GM18519 (cell line): ENCODE results near the gene PDGFC.
"Not testable (repeated sequence)": the region's sequence is repeated elsewhere in the genome, so short reads cannot be mapped to it uniquely, and the experiment has no call there.

Experiments
- ATAC-seq: cut with Tn5 transposase; IDR thresholded peaks from one replicate; pipeline ENCODE4 v1.9.1; 2021; ENCODE audit warnings: mild to moderate bottlenecking, moderate library complexity; ENCODE audit not compliant: unreplicated experiment, low FRiP score

The PDGFC gene

DNA sequence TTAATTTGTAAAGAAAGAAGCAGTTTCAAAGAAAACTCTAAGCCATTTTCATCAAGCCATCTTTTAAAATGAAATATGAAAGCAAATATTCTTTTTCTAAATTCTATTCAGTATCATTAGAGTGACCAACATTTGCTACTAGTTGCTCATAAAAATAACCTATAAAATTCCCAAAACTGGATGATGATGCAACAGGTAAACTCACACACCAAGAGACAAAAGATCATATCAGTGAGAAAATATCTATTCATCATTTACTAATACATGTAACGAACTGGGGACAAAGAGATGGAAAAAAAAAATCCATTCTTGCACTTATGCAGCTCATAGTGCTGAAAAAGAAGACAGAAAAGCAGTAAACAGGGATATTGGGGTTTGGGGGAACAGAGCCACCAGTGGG lies 48.1 kb downstream of the PDGFC start:
- no peak for ATAC-seq

DNA sequence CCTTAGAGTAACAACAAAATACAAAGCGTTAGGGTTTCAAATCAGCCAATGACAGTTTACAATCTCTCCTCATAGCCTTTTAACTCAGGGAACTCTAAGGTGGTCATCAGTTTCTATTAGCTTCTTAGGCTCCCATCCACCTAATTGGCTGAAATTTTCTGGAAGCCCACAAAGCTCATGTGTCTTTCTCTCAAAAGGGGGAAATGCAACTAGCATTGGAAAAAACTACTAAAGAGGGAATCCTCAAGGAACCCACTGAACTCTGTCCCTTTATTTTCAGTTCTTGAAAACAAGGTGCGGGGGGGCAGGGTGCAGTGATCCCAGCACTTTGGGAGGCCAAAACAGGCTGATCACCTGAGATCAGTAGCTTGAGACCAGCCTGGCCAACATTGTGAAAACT lies 56.4 kb downstream of the PDGFC start:
- no peak for ATAC-seq

- ATAC-seq: no peak
Observed at GRCh38 chr4:156913234-156913633, 58.4 kb downstream of the PDGFC start.

GRCh38 chr4:156909010-156909409 lies 62.6 kb downstream of the PDGFC start:
- no peak for ATAC-seq

DNA sequence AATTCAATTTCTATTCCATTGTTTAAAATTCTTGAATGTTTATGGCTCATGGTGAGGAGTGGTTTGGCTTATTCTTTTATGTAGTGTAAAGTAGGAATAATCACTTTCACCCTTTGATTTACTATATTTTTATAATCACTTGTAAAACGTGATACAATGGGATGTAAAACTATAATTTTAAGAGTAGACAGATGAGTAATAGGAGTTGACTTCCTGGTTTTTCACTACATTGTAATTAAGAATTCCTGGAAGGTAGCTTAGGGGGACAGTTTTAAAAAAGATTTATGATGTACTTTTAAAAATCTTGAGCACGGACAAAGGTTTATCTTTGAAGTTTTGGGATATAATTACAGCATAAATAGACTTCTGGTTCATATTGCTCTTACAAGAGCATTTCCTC lies 65.3 kb downstream of the PDGFC start:
- ATAC-seq: no peak

DNA sequence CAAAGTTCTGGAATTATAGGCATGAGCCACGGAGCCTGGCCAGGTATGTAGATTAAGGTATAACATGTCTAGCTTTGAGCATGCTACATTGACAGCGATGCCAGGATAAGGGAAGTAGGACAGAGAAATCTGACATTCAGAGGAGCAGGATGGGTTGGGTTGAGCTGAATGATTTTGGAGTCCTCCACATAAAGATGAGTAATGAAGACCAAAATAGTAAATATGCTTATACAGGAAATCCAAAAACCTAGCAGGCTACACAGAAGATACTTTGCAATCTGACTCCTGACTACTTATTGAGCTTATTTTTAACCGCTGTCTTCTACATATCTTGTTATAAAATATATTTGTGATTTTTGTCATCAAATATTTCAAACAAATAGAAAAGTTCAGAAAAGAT lies 69.7 kb downstream of the PDGFC start:
- no peak for ATAC-seq

- no peak for ATAC-seq
Observed at GRCh38 chr4:156898373-156899117, 73.1 kb downstream of the PDGFC start.

- no peak for ATAC-seq
Observed at GRCh38 chr4:156896527-156896926, 75.1 kb downstream of the PDGFC start.

- ATAC-seq: no peak
Observed at GRCh38 chr4:156894234-156894633, 77.4 kb downstream of the PDGFC start.

- no peak for ATAC-seq
Observed at GRCh38 chr4:156892805-156893204, 78.8 kb downstream of the PDGFC start.

DNA sequence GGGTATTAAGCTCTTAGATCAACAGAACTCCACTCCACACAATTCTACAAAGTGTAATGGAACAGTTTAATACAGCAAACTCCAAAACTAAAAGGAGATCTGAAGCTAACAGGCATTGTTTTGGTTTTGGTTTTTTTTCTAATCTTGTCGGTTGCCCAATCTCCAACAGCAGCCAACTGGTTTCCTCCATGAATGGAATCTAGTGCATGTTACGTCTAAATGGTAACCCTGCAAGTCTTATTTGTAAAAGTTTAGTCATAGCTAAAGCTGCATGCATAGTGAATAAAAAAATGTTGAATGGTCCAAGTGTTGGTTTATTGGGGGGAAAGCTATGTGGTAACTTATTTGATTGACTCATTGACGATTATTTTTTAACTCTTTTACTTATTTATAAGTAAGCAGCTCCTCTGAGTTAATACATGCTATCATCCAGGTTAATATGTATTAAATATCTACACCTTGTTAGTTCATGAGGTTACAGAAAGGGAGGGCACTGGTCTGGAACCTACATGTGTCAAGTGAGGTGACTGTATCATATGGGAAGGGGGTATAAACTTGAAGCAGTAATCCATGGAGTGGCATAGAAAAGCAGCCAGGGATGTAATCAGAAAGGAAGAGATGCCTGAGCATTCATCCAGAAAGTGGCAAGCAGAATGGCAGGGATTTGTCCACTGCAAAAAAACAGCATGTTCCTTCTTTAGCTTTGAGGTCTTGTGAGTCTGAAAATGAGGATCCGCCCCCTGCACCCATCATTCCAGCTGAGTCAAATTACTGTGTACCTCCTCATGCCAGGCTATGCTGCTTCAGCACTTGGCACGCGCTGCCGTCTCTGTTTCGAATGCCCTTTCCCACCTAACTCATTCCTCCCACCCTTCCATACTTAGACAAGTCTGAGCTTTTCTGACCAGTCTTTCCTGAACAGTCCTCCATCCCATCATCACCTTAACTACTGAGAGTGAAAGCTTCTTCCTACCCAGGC lies 81.7 kb downstream of the PDGFC start:
- ATAC-seq: no peak

DNA sequence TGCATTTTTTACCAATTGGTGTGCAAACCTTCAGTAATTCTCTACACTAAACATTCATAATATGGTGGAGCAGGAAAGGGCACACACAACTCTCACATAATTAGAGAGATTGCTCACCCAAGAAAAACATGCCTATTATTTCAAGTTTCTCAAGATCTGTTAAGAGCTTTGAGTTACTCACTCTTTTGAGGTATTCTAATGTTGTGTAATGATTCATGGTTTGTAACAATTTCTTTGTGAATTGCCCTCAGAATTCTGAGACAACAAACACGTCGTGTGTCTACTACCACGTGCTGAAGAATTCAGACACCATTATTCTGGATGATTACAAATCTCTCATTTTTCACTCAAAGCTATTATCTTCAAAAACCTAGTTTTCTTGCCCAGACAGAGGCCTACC lies 82.8 kb downstream of the PDGFC start:
- ATAC-seq: no peak

DNA sequence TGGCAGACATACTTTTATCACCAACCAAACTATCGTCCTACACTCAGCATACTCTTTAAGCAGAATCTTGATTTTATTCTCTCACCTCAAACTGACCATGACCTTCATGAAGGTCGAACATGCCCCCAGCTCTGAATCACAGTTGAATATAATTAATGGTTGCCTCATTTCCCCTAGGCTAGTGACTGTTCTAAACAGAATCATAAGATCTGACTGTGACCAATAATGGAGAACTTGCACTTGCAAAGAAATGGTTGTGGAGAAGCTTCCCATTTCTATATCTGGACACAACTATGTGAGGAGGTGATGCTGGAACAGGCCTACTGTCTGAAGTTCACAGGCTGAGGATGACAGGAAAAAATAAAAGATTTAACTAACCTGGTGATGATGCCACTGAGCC lies 85.1 kb downstream of the PDGFC start:
- no peak for ATAC-seq

- no peak for ATAC-seq
Observed at GRCh38 chr4:156885374-156885773, 86.2 kb downstream of the PDGFC start.

DNA sequence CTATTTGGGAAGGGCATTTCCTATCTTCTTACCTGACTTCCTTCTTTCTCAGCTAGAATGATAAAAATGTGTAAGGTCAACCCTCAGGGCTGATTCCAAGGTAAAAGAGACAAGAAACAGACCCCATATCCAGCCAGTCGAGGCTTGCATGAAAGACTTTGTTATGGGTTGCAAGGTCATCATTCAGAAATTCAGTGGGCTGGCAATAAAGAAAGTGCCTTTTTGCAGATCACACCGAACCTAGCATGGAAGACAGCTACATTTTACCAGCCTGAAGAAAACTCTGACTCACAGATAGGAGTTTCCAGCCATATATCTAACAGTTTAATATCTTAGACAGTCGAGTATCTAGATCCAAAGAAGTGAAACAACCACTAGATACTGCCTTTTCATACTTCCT lies 87.4 kb downstream of the PDGFC start:
- no peak for ATAC-seq

DNA sequence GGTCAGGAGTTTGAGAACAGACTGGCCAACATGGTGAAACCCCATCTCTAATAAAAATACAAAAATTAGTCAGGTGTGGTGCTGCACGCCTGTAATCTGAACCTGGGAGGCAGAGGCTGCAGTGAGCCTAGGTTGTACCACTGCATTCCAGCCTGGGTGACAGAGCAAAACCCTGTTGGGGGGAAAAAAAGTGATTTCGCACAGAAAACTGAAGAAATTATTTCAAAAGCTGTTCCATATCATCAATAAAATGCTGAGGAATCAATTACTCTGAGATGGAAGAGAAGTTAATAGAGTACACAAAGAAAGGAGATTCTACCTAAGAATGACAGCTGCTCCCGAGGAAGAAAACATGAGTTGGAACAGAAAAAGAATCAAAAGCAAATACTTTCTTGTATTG lies 95.9 kb downstream of the PDGFC start:
- ATAC-seq: no peak

DNA sequence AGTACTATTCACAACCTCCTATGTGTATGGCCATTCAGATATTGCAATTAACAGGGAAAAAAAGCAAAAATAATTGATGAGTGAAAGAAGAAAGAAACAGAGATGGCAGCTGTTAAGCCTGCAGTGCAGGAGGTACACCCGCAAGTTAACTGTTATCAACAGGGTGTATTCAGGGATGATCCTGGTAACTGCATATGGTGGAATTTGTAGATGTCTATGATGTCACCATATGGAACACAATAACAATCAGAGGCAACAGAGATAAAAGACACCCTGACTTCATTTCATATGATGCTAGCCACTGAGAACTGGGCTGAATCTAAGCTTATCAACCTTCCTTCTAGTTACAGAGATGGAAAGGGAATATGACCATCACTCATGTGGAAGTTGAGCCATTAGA lies 96.5 kb downstream of the PDGFC start:
- ATAC-seq: no peak

- no peak for ATAC-seq
Observed at GRCh38 chr4:156873799-156874198, 97.8 kb downstream of the PDGFC start.

DNA sequence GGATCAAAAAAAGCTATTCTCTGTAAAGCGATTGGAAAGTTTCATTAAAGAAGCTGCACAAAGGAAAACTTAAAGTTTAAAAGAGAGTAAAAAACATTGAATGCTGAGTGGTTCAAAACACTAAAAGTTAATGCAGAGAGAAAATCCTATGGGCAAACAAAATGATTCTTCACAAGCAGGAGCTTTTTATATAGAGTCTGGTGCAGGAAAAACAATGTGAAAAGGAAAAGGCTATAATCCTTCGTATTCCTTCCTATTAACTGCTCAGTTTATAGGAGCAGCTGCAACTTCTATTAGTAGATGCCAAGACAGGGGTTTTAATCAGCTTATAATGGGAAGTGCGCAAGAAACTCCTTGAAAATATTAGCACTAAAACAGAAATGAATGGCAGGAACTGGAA lies 100.7 kb downstream of the PDGFC start:
- no peak for ATAC-seq

- no peak for ATAC-seq
Observed at GRCh38 chr4:156870131-156870530, 101.5 kb downstream of the PDGFC start.

DNA sequence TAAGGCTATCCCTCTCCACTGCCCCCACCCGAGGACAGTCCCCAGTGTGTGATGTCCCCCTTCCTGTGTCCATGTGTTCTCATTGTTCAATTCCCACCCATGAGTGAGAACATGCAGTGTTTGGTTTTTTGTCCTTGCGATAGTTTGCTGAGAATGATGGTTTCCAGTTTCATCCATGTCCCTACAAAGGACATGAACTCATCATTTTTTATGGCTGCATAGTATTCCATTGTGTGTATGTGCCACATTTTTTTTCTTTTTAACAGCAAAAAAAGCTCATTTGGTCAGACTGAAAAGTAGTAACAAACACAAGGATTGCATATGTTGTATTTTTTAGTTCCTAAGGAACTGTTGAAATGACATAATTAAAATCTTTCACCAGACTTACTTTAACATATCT lies 105.5 kb downstream of the PDGFC start:
- ATAC-seq: not testable (repeated sequence)

- ATAC-seq: no peak
Observed at GRCh38 chr4:156865451-156865850, 106.1 kb downstream of the PDGFC start.
